ENCODE data around the gene KAT2B.
"Not testable (repeated sequence)": the region's sequence is repeated elsewhere in the genome, so short reads cannot be mapped to it uniquely, and the experiment has no call there.

KAT2B gene

DNA sequence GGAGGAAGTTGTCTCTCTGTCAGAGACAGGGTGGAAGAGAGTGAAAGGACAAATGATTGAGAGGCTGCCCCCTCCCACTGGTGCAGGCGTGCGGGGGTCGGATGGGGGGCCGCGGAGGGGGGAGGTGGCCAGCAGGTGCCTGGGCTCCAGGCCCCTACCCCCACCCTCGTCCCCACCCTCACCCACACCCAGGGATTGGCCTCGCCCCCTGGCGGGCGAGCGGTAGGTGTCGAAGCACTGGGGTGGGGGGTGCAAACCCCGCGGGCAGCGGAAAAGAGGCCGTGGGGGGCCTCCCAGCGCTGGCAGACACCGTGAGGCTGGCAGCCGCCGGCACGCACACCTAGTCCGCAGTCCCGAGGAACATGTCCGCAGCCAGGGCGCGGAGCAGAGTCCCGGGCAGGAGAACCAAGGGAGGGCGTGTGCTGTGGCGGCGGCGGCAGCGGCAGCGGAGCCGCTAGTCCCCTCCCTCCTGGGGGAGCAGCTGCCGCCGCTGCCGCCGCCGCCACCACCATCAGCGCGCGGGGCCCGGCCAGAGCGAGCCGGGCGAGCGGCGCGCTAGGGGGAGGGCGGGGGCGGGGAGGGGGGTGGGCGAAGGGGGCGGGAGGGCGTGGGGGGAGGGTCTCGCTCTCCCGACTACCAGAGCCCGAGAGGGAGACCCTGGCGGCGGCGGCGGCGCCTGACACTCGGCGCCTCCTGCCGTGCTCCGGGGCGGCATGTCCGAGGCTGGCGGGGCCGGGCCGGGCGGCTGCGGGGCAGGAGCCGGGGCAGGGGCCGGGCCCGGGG lies at the start of gene KAT2B:
KAT2B (plus strand) TSS at position 682 of the 783 bp plus-strand sequence; CDS start at position 714, 32 bp downstream.
- in situ Hi-C loops (cut with MboI; ENCODE audit: low sequenced_read_pairs), result no loop called here

DNA sequence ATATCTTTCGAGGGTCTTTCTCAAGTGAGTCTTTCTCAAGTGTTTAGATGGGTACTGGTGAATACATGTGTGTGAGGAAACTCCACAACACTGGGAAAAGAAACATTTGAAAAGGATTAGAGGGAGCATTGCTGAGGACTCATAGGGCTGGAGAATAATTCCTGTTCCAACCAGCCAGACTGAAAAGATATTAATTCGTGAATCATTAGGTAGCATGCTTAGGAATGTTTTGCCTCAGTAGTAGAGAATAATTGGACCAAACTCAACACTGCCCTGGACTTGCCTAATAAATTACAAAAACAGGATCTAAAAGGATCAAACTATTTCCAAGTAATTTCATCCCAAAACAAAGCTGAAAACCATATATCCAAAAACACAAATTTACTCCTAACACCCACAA lies 45.5 kb upstream of the KAT2B start:
- in situ Hi-C loops (cut with MboI; ENCODE audit: low sequenced_read_pairs), result no loop called here

DNA sequence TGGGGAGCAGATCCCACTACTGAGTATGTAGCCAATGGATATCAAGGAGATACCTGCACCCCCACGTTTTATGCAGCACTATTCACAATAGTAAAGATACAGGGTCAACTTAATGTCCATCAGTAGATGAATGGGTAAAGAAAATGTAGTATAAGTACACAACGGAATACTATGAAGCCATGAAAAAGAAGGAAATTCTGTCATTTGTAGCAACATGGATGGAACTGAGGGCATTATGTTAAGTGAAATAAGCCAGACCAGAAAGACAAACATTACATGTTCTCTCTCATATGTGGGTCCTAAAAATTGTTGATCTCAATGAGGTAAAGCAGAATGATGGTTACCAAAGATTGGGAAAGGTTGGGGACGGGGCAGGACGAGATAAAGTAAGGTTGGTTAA lies 42.7 kb upstream of the KAT2B start:
- in situ Hi-C loops (cut with MboI; ENCODE audit: low sequenced_read_pairs), result no loop called here

DNA sequence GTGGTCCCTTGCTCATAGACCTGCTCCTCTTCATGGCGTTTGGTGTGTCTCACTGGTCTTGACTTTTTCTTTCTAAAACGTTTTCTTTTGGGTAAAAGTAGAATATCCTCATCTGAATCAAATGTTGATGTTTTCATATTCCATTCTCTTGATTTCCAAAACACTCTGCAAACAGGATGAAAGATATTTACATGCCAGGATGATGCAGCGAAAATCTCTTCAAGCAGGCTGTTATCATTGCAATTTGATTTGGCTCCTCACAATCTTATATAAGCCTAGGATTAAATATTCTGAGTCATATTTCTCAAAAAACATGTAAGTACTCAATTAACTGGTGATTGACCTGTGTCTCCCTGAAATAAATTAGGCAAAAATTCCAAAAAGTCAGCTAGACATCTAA lies 38.3 kb upstream of the KAT2B start:
- in situ Hi-C loops (cut with MboI; ENCODE audit: low sequenced_read_pairs), result no loop called here

DNA sequence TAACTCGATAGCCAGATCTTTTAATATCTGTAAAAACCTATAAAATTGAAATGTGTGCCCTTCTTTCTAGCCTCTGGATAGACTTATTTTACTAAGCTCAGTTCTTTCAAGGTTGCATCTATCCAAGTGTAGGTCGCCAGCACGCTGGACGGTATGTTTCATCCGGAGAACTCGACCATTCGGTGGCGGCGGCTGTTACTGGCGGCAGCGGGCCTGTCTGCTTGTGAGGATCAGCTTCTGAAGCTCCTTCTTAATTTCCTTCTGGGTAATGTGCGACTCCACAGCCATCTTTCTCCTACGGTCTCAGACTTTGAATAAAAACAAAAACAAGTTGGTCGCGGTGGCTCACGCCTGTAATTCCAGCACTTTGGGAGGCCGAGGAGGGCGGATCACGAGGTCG lies 32.3 kb upstream of the KAT2B start:
- in situ Hi-C loops (cut with MboI; ENCODE audit: low sequenced_read_pairs), result no loop called here

DNA sequence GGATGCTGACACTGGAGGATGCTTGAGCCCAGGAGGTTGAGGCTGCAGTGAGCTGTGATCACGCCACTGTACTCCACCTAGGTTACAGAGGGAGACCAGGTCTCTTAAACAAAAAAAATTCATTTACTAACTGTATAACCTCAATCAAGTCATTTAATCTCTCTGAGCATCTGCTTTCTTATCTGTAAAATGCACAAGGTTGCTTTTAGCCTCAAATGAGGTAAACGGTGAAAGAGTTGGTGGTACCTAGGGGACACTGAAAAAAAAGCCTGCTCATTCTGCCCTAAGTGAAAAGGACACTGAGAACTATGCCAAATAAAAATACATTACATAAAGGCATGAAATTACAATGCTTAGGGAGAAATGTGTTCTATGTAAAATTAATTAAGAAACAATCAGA lies 31.6 kb upstream of the KAT2B start:
- in situ Hi-C loops (cut with MboI; ENCODE audit: low sequenced_read_pairs), result no loop called here

DNA sequence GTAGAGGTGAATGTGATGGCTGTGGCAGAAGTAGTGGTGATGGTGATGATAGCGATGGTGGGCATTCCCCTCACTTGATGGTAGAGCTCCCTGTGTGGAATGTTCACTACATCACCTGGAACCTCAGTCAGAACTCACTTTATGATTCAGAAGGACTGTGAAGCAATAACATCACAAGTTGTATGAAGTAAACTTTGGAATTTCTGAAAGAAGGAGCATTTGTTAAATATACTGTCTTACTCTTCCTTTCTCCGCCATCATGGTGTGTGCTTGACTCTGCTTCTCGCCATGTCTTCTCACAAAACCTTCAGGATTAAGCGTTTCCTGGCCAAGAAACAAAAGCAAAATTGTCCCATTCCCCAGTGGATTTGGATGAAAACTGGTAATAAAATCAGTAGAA lies 28.1 kb upstream of the KAT2B start, which contains the start of gene PP2D1:
PP2D1 (minus strand) TSS at position 101 of the 400 bp plus-strand sequence. CDS start 192 bp downstream, outside the sequence.
- in situ Hi-C loops (cut with MboI; ENCODE audit: low sequenced_read_pairs), result no loop called here

DNA sequence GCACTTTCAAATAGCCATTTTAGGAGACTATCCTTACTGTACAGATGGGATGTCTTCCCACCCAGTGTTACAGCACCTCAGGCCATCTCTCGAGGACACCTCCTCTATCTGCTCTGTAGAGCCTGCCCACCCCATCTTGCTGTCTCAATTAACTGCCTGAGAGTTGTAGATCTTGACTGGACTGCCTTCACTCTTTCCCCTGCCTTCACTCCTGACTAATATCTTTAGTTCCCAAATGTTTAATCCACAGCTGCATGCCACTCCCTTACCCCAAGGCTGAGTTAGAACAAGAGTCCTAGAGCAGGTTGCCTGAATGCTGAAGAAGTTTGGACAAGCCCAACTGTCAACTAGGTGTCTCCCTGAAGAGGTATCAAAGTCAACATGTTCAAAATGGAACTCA lies 26.9 kb upstream of the KAT2B start:
- in situ Hi-C loops (cut with MboI; ENCODE audit: low sequenced_read_pairs), result no loop called here

DNA sequence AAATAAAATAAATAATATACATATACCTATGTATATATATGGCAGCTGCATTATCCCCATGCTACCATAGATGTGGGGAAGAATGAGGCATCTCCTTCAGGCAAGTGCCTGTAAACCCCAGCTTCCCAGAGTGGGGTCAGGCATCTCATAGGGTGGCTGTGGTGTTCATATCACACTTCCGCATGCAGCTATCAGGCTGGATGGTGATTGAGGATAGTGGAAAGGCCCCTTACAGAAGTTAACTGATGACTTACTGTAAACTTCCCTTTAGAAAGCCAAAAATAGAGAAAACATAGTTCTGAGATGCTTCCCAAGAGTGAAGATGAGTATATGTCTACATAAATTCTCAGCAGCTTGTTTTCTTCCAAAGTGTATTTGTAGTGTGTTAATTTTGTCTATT lies 24.7 kb upstream of the KAT2B start:
- in situ Hi-C loops (cut with MboI; ENCODE audit: low sequenced_read_pairs), result no loop called here

DNA sequence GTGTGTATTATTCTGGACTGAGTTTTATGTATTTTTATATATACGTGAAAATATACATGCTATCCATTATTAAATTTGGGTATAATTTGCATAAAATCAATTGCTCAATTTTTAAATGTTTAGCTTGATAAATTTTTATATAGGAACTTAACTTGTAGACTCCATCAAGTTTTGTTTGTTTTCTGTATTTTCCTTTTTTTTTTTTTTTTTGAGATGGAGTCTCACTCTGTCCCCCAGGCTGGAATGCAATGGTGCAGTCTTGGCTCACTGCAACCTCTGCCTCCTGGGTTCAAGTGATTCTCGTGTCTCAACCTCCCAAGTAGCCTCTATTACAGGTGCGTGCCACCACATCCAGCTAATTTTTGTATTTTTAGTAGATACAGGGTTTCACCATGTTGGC lies 24.2 kb upstream of the KAT2B start:
- in situ Hi-C loops (cut with MboI; ENCODE audit: low sequenced_read_pairs), result not testable (repeated sequence)

DNA sequence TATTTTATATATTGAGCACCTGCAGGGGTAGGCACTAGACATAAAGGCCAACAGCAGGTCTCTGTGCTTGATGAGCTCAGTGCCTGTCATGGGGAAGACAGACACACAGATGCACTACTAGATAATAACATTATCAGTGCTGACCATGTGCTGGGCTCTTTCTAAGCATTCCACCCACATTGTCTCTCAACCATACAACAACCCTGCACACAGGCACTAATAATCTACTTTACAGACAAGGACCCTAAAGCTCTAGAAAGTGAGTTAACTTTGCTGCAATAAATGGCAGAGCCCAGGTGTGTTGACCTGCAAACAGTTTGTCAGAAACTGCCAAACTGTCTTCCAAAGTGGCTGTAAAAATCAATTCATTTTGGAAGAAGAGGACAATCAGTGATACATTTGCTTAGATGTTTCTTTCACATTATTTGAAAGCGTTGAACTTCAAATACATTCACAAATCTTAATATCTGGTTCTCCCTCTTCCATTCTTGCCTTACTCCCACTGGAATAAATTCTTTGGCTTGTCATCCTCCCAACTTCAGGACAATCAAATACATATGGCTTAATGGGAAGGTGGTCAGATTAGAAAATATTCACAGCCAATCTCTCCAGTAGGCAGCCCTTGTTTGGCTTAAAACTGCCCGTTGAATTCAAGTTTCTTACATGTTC lies 17.2 kb upstream of the KAT2B start:
- in situ Hi-C loops (cut with MboI; ENCODE audit: low sequenced_read_pairs), result no loop called here

DNA sequence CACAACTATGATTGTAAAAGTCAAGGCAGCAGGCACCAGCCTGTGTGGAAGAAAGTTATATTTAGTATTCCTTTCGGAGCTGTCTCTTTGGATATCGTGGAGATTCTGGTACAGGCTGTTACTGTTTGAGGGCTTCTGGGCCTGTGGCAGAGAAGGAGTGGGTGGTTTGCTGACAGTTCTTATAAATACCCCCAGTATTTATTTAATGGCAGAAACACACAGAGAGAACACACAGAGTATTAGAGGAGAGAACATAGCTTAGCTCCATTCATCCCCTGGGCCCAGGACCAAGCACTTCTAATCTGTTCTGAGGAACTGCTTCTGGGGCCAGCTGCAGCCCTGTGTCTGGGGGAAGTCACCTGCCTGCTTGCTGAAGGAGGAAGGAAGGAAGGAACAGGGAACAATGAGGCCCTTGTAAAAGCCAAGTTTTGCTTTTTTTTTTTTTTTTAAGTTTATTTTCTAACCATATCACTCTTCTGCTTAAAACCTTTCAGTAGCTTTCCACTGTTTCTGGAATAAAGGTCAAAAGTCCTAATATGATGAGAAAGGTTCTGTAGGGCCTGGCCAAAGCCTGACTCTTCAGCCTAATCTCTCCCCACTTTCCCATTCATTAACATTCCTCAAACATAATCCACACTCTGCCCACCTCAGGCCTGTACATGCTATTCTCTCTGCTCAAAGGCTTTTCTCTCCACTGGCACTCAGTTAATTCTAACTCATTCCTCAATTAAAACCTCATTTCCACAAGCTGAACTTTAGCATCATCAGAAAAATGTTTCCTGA lies 16.4 kb upstream of the KAT2B start:
- in situ Hi-C loops (cut with MboI; ENCODE audit: low sequenced_read_pairs), result no loop called here

DNA sequence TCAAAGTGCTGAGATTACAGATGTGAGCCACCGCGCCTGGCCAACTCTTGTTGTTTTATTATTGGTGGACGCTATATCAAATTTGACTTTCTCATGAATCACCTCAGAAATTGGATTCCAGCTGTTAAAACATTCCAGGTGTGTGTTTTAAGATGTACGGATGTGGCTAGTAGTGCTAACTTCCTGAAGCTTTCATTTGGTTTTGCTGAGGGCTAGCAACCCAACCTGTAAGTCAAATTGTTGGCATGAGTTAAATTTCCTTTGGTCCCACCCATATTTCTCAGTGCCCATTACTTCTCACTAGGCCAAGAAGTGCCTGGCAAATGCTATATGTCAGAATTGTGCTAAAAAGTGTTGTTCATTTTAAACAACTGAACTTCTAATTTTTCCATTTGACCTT lies 13.1 kb upstream of the KAT2B start:
- in situ Hi-C loops (cut with MboI; ENCODE audit: low sequenced_read_pairs), result no loop called here

DNA sequence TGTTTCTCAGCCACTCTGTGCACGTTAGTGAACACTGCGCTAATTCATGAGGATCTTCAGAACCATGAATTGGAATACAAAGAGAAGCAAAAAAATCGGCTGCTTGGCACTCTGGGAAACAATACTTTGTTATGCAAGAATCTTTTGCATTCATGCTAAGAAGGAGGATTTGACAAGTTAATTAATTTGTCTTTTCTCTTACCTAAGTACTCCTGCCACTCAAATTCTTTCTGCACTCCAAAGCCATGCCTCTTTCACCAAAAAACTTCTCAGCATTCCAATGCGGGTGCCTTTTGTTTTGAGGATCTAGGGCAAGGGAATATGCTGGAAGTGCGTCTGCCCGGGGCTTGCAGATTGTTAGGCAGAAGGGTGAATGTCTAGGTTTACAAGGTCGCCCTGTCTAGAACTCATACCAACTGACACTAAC lies 11.3 kb upstream of the KAT2B start:
- in situ Hi-C loops (cut with MboI; ENCODE audit: low sequenced_read_pairs), result no loop called here

DNA sequence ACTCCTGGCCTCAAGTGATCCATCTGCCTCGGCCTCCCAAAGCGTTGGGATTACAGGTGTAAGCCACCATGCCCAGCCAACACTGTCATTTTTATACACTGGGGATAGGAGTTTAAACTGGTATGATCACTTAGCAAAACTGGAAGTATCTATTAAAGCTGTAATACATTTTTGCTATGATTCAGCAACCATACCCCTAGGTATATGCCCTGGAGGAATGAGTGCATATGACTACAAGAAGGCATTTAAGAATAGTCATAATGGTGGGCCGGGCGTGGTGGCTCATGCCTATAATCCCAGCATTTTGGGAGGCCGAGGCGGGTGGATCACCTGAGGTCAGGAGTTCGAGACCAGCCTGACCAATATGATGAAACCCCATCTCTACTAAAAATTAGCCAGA lies 8.3 kb upstream of the KAT2B start:
- in situ Hi-C loops (cut with MboI; ENCODE audit: low sequenced_read_pairs), result not testable (repeated sequence)

DNA sequence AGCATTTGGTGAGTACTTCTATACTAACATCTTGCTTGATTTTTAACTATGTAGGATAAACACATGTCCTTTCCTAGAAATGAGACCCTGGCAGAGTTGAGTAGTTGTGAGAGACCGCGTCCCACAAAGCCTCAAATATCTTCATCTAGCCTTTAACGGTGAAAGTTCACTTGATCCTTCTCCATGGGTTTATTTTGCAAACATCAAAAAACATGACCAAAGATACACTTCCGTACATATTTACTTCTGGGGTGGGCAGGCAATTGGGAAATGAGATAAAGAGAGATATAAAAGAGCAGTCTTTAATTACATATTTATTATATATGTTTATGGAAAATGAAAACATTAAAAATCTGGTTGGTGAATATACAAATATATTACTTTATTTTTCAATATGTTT lies 5.2 kb upstream of the KAT2B start:
- in situ Hi-C loops (cut with MboI; ENCODE audit: low sequenced_read_pairs), result no loop called here

DNA sequence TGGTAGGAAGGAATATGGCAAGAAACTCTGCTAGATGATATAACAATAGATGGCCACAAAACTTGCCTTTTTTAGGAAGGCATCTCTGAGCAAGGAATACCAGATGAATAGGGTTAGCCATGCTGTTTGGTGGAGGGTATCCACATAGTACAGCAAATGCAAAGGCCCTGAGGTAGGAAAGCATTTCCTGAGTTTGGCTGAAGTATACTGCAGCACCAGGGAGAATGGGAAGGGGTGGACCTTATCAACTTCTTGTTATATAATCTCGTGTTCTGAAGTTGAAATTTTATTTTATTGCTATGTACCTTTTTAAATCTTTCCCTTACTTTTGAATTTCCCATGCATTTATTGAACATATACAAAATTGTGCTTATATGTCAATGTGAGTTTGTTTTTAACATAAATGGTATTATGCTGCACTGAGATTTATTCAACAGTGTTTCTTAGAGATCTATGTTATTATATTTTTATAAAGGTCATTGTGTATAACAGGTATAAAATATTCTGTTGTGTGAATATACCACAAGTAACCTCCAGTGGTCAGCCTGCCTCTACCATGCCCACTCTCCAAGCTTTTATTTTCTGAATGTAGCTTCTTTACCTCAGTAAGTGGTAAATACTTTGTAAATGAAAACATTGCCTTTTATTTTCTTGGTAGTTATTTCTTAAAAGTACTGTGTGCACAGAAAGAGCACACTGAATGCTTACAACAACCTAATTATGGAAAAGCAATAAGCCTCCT lies 2.8 kb upstream of the KAT2B start:
- in situ Hi-C loops (cut with MboI; ENCODE audit: low sequenced_read_pairs), result no loop called here

DNA sequence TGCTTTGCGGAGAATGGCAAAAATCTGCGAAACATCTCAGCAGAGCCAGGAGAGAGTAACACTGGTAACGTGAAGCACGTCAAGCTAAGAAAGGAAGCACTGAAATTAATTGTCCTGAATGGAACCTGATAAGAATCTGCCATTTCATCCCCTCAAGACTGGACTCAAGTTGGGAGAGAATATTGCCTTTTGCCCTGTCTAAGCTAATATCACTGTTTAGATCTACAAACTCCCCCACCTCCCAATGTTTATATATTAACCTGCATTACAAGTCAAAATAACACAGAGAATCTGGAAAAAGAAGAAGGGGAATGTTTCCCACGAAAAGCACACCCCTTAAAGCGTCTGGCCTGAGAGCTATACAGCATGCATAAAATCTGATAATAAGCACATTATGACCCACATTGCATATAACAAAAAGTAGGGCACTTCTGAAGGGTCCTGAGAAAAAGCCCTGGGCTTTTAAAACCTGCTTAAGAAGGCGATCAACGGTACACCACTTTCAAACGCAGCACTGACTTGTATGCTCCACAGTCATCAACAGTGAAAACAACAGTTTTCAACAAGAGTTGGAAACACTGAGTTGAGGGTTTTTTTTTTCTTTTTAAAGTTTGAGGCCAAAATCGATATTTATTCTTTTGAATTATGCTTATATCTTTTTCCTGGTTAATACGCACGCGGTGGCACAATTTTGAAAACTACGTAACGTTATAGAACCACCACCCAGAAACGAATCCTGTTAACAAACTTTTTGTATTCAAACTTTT lies 1.4 kb upstream of the KAT2B start:
- in situ Hi-C loops (cut with MboI; ENCODE audit: low sequenced_read_pairs), result no loop called here

DNA sequence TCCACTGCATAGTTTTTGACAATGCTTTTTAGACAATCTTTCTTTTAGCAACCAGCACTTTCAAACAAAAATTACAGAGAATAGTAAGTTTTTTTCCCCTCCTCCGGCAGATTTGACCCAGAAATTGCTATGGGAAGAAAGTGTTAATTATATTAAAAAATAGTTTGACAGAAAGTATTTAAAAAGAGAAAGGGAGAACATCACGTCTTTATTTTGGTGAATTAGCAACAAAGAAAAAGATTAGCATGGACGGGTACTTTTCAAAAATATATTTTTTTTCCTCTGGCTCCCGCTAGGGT lies 831 bp upstream of the KAT2B start:
- in situ Hi-C loops (cut with MboI; ENCODE audit: low sequenced_read_pairs), result no loop called here

DNA sequence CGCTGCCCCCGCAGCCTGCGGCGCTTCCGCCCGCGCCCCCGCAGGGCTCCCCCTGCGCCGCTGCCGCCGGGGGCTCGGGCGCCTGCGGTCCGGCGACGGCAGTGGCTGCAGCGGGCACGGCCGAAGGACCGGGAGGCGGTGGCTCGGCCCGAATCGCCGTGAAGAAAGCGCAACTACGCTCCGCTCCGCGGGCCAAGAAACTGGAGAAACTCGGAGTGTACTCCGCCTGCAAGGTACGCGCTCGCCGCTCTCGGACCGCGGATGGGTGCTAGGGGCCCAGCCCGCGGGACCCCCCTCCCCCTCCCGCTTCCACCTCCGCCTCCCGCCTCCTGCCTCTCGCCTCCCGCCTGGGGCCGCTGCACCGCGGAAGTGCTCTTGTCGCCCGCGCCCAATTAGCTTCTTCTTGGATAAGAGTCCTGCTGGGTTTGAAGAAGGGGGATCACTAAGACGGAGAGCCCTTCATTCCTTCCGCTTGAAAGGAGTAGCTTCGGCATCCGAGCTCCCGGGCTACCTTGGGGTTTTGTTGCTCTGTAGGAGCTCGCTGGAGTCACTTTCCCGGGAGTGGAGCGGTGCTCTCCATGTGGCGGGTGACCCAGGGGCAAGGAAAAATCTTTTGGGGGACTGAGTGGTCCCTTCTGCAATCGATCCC lies 426 bp downstream of the KAT2B start:
- in situ Hi-C loops (cut with MboI; ENCODE audit: low sequenced_read_pairs), result no loop called here

All from hTERT RPE-1 (cell line).